ENCODE results near the gene FAM171A1. TPM values are rescaled to one million over a fixed set of nuclear protein-coding genes. Genes with fewer than 3 reads are reported as not detected.

FAM171A1 gene
- total RNA-seq, 1 experiment from 2014 or later = 46.5 TPM

DNA sequence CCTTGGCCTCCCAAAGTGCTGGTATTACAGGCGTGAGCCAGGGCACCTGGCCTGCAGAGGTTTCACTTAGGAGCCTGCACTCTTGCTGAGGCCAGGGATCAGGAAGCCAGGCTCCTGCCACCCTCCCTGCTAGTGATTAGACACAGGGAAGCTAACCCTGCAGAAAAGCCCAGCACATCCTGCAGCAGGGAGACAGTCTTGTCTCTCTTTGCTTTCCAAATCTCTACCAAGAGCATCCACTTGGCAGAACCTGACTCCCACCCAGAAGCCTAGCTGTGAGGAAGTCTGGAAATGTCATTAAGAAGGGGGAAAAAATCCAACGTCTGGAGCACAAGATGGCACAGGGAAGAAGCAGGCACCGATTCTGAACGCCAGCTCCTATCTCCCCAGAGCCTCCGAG, 8.0 kb upstream of the FAM171A1 start:
- no peaks in the 10 kb centered on the region for H3K36me3 ChIP-seq (ENCODE audit: insufficient read depth, low read length, poor library complexity, severe bottlenecking)
- H3K4me3 ChIP-seq (ENCODE audit: low read depth, low read length, poor library complexity, severe bottlenecking) = no peak overlapping the region
- H3K27me3 ChIP-seq (replicated peaks; ENCODE audit: insufficient read depth, low read depth, low read length, poor library complexity) = no peaks in the 10 kb centered on the region
- no peaks in the 10 kb centered on the region for H3K9me3 ChIP-seq (ENCODE audit: low read depth, low read length, poor library complexity, severe bottlenecking)
- TF ChIP-seq, protein P1, sequence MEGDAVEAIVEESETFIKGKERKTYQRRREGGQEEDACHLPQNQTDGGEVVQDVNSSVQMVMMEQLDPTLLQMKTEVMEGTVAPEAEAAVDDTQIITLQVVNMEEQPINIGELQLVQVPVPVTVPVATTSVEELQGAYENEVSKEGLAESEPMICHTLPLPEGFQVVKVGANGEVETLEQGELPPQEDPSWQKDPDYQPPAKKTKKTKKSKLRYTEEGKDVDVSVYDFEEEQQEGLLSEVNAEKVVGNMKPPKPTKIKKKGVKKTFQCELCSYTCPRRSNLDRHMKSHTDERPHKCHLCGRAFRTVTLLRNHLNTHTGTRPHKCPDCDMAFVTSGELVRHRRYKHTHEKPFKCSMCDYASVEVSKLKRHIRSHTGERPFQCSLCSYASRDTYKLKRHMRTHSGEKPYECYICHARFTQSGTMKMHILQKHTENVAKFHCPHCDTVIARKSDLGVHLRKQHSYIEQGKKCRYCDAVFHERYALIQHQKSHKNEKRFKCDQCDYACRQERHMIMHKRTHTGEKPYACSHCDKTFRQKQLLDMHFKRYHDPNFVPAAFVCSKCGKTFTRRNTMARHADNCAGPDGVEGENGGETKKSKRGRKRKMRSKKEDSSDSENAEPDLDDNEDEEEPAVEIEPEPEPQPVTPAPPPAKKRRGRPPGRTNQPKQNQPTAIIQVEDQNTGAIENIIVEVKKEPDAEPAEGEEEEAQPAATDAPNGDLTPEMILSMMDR (conservative IDR thresholded peaks at IDR 0.05; ENCODE audit: low read depth, low read length) = no peak
- no peak for TF ChIP-seq EZH2 (IDR thresholded peaks at IDR 0.05; ENCODE audit: borderline replicate concordance, low read depth, low read length, poor library complexity, severe bottlenecking)
- H3K4me1 ChIP-seq (ENCODE audit: insufficient read depth, low read length, poor library complexity, severe bottlenecking) = peaks cover 3% of the 10 kb centered on the region
- DNase-seq (ENCODE audit: low spot score) = no peak
- ChIA-PET CTCF (no interaction called here), POLR2A (ENCODE audit: low non-redundant PET) (no interaction called here)
- H3K27ac ChIP-seq (ENCODE audit: low read depth, low read length, poor library complexity, severe bottlenecking) = no peak overlapping the region
- intact Hi-C loops (cut with micrococcal nuclease; ENCODE audit: unreplicated experiment) = no loop called here
- BruUV-seq (replicated peaks) = no TSS peak

DNA sequence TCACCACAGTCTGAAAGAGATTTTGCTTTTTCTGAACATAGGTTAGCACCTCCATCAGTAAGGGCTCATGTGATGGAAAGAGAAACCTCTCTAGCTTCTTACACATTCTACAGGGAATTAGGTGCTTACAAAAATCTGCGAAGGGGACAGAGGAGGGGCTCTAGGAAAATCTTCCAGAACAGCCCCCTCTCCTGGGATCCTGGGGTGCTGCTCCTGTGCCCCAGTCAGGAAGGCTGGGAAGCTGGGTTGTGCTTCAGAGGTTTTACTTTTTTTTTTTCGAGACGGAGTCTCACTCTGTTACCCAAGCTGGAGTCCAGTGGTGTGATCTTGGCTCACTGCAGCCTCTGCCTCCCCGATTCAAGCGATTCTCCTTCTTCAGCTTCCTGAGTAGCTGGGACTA, 7.5 kb upstream of the FAM171A1 start:
- Histone ChIP-seq H3K9me3 (ENCODE audit: low read depth, low read length, poor library complexity, severe bottlenecking) (no peaks in the 10 kb centered on the region), H3K27ac (ENCODE audit: low read depth, low read length, poor library complexity, severe bottlenecking) (no peak overlapping the region), H3K4me3 (ENCODE audit: low read depth, low read length, poor library complexity, severe bottlenecking) (no peak overlapping the region), H3K36me3 (ENCODE audit: insufficient read depth, low read length, poor library complexity, severe bottlenecking) (no peaks in the 10 kb centered on the region), H3K4me1 (ENCODE audit: insufficient read depth, low read length, poor library complexity, severe bottlenecking) (peaks cover 6% of the 10 kb centered on the region), H3K27me3 (replicated peaks; ENCODE audit: insufficient read depth, low read depth, low read length, poor library complexity) (no peaks in the 10 kb centered on the region)
- DNase-seq (ENCODE audit: low spot score) = no peak
- intact Hi-C loops (cut with micrococcal nuclease; ENCODE audit: unreplicated experiment) = no loop called here
- no peak for TF ChIP-seq EZH2 (IDR thresholded peaks at IDR 0.05; ENCODE audit: borderline replicate concordance, low read depth, low read length, poor library complexity, severe bottlenecking)
- TF ChIP-seq, protein P1 (conservative IDR thresholded peaks at IDR 0.05; ENCODE audit: low read depth, low read length) = 0 out of 2 replicates have a peak, but pooled peaks have one; percentile 20
- BruUV-seq (replicated peaks) = no TSS peak
- ChIA-PET POLR2A (ENCODE audit: low non-redundant PET) (no interaction called here), CTCF (no interaction called here)

GRCh38 chr10:15374566-15374965, 3.5 kb upstream of the FAM171A1 start:
- TF ChIP-seq, protein P1 (conservative IDR thresholded peaks at IDR 0.05; ENCODE audit: low read depth, low read length) = no peak
- no peak for TF ChIP-seq EZH2 (IDR thresholded peaks at IDR 0.05; ENCODE audit: borderline replicate concordance, low read depth, low read length, poor library complexity, severe bottlenecking)
- intact Hi-C loops (cut with micrococcal nuclease; ENCODE audit: unreplicated experiment) = loop anchor here (5.0 kb wide), 1 partner anchor 112 kb away; no protein-coding TSS in a partner anchor
- H3K27ac ChIP-seq (ENCODE audit: low read depth, low read length, poor library complexity, severe bottlenecking) = no peak overlapping the region
- H3K36me3 ChIP-seq (ENCODE audit: insufficient read depth, low read length, poor library complexity, severe bottlenecking) = no peaks in the 10 kb centered on the region
- POLR2A ChIA-PET (ENCODE audit: low non-redundant PET) = no interaction called here
- CTCF ChIA-PET = no interaction called here
- BruUV-seq (replicated peaks) = no TSS peak
- no peaks in the 10 kb centered on the region for H3K27me3 ChIP-seq (replicated peaks; ENCODE audit: insufficient read depth, low read depth, low read length, poor library complexity)
- H3K4me3 ChIP-seq (ENCODE audit: low read depth, low read length, poor library complexity, severe bottlenecking) = no peak overlapping the region
- DNase-seq (ENCODE audit: low spot score) = no peak
- H3K9me3 ChIP-seq (ENCODE audit: low read depth, low read length, poor library complexity, severe bottlenecking) = no peaks in the 10 kb centered on the region
- H3K4me1 ChIP-seq (ENCODE audit: insufficient read depth, low read length, poor library complexity, severe bottlenecking) = peaks cover 6% of the 10 kb centered on the region
